ENCODE results near the gene LSMEM2.

- TF ChIP-seq CTCF (conservative IDR thresholded peaks at IDR 0.05; ENCODE audit: low read length): no peak
- TF ChIP-seq EZH2phosphoT487 (IDR thresholded peaks at IDR 0.05; ENCODE audit: borderline replicate concordance): no peak
Observed at GRCh38 chr3:50248387-50248786, 30.5 kb upstream of the LSMEM2 start.

Data from Loucy (cell line).